ENCODE measurements around the gene GATA2.
A peak's percentile ranks its signal among the peaks of the same experiment; 100 is the strongest.

The GATA2 gene

DNA sequence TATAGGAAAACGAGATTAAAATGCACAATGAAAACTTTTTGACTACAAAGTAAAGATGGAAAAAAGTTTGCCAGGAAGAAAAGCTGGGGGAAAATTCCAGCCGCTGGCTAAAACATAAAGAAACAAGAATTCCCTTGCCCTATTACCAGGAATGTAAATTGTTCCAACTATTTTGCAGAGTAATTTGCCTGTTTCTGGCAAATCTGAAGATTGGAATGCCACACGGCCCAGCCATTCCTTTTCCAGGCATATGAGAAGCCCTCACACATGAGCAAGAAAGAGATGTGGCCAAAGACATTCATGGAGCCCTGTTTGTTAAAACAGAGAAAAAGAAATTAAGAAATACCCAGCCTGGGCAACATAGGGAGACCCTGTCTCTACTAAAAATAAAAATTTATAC, 8.4 kb upstream of the GATA2 start:
- no peak for DNase-seq (ENCODE audit: low spot score)

DNA sequence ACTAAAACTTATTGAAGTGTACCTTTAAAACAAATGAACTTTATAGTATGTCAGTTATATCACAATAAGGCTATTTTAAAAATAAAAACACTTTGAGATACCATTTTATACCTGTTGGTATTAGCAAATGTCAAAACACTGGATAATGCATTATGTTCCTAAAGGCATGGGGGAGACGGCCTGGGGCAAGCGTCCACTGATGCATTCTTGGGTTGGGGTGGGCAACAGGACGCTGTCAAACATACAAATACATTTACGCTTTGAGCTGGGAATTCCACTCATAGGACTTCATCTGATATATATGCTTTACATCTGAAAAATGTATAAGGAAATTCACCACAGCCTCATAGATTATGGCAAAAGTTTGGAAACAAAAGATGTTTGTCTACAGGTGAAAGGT, 7.6 kb upstream of the GATA2 start:
- DNase-seq (ENCODE audit: low spot score) = no peak

DNA sequence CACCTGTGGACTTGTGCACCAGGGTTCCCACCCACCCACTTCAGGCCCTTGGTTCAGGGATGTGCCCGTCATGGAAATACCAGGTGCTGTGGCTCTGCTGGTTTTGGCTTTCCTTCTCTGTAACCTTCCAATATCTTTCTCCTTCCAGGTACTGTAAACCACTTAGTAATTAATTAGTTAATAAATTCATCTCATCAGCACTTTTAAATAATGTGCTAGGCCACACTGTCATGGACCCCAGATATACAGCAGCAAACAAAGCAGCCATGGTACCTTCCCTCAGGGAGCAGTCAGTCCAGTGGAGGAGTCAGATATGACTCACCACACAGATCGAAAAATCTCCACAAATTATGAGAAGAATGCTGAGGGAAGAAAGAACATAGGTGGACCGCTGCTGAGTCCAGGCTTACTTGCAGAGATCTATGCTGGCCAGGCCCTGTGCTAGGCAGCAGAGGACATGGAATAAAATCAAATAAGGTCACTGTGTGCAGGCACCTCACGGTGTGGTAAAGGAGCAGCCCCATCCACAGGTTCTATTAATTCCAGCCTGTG, 6.8 kb upstream of the GATA2 start:
- DNase-seq (ENCODE audit: low spot score) = no peak

DNA sequence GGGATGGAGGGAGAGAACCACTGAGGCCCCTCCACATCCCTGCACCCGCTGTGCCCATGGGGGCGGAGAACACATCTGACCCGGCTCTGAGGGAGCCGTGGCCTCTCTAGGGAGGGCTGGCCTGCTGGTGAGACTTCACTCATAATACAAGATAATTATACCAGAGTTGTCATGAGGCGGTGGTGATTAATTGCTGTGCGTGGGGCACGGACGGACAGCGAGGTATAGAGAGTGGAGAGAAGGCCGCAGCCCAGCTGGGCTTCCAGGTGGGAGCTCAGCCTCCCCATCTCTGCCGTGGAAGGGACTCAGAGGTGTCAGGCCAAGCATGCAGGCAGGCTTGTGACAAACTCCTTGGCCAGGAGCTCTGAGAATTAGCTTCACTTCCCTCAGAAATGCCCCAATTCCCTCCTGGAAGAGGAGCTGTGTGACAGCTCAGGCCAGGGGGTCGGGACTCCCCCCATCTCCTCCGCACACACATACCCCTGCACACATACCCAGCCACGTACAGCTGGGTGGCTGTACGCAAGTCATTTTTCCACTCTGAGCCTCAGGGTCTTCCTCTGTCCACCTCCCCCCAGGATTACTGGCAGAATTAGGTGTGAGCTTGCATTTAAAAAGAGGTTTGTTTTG, 6.0 kb upstream of the GATA2 start:
- DNase-seq (ENCODE audit: low spot score) = no peak

DNA sequence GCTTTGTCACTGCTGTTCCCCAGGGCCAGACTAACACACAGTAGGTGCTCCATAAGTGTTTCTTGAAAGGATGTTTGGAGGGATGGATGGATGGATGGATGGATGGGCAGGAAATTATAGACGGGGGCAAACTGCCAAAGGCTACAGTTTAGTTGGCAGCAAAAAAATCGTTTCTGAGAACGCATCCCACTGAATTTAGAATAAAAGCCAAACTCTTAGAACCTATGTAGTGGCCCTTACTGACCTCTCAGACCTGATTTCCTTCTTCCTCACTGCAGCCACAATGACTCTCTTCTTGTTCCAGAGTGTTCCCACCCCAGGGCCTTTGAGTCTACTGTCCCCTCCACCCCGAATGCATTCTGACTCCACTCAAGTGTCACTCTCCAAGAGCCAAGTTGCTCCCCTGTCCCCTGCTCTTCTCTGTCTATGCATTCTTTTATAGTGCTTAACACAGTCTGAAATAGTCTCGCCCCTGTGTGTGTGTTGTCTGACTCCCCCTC, 5.2 kb upstream of the GATA2 start:
- DNase-seq (ENCODE audit: low spot score) = no peak

DNA sequence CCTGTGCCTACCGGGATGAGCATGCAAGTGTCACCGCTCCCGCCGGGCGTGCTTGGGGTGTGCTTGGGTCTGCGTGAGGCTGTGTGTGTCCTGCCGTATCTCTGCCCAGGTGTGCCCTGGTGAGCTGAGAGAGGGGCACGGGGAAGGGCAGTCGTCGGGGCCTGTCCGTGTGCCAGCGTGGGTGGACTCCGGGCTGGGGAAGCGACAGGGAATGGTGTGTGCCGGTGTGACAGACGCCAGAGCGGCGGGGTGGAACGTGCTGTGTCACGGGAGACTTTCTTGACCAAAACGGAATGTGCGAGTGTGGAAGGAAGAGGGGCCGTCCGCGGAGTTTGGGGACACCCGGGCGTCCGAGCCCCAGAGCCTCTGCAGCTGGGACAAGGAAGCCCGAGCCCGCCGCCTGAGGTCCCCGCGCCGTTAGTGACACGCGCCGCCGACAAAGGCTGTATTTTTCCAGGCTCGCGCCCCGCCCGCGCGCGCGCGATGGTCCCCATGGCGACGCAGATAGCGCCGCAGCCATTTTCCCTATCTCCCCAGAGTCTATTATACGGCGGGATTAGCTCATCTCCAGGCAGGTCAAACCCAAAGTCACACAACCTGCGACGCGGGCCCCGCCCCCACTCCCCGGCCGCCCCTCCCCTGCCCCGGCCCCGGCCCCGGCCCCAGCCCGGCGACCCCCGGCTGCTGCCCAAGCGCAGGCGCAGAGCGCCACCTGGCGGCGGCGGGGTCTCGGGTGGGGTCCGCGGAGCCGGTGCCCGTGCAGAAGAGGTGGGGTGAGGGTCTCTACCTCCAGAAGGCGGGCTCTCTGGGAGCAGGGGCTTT, 4.5 kb upstream of the GATA2 start:
- peak; percentile 44 for DNase-seq (ENCODE audit: low spot score)

DNA sequence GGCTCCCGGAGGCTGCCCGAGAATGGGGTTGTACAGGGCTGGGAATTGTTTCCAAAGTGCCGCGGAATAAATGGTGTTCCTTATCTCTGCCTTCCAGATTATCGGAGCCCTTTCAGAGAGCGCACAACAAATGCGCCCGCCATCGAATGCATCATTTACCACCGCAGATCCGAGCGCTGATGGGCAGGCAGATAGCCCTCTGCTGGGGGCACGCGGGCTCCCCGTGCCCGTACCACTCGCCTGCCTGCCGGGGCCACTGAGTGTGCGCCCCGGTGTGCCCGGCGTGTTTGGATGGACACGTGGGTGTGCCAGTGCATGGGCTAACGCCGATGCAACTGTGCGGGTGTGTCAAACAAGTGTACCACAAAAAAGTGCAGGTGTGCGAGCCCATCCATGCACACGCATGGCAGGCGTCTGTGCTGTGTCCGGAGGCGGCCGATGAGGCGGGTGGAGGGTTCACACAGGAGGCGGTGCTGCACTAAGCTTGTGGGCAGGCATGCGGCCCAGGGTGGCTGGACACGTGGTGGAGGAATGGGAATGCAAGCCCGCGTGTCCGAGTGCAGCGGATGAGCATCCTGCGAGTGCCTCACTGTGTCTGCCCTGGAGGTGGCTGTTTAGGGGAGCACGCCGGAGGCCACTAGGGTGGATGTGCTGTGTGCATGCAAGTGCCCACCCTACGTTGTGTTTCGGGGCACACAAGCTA, 3.8 kb upstream of the GATA2 start:
- no peak for DNase-seq (ENCODE audit: low spot score)

DNA sequence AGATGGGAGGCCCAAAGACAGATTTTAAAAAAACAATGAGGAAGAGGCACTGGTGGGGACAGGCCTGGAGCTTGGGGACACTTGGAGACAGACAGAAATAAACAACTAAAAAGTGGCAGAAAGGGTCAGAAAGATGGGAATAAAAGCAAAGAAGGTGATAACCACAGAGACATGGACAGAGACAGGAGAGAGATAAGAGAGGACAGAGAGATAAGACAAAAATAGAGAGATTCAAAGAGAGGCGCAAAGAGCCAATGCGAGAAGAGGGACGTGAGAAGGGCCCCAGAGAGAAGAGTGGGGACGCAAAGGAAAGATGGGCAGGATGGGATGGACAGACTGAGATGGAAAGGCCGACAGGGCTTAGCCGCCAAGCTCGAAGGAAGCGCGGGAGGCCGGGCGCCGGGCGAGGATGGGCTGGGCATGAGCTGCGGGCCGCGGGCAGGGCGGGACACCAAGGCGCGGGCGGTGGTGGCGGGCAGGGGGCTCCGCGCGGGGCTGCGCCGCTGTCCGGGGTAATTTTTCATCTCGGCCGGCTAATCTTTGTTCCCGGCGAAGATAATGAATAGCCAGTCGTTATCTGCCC, 3.1 kb upstream of the GATA2 start:
- no peak for DNase-seq (ENCODE audit: low spot score)

DNA sequence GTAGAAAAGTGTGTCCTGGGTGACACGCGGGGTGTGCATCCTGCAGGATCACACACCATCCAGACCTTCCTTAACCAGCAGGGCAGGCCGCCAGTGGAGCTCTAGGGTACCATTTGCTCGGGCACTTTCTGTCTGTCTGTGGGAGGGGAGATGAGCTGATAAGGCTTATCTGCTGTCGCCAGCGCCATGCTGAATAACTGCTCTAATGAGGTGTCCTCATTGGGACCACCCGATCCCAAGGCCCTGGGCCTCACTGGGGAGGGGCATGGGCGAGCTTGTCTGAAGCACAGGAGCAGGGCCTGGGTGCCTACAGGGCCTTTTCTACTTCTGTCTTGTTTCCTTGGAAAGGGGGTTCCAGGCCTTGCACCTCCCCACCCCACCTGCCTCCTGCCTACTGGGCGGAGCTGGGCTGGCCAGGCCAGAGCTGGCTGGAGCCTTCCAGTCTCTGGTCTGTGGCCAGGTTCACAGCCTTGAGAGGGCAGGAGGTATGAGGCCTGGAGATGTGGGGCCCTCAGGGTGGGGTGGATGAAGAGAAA, 2.5 kb upstream of the GATA2 start:
- no peak for DNase-seq (ENCODE audit: low spot score)

DNA sequence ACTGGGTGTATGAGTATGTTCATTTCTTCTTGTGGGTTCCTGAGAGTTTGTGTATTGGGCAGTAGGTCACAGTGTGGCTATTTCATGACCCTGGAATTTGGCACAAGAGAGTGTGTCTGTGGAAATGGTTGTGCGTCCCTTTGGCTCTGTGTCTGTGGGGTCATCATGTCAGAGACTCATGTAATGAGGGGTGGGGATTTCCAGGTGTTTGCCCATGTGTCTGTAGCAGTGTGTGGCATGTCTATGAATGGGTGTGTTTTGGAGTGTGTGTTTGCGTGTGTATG, 1.3 kb upstream of the GATA2 start:
- no peak for DNase-seq (ENCODE audit: low spot score)

DNA sequence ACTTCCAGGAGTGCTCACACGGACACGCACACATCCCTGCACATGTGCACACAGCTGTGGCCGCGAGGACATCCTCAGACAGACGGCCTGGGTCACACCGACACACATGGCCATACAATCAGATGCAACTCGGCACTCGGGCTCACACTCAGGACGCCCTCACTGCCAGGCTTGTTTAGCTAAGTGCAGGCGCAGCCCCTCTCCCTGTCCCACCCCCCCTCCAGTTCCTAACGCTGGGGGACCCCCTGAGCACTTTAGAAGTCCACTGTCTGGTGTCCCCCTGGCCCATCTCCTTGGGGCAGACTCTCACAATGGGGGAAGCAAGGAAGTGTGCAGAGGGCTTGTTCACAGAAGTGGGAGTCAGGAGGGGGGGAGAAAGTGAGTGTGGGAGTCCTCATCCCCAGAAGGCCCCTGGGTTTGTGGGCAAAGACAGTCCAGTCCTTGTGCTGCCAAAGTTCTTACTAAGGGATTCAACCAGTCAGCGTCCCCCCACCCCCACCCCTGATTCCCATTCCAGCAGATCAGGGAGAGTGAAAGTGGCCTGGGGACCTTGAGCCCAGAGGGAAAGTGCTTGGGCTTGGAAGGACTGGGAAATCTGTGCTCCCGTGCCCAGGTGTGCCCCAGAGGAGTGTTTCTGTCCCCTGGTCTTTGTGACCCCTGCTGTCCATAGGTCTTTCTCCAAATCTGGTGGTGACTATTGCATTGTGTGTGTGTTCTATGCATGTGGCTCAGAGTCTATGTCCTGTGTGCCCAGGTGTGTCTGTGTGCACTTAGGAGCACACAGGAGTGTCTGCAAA, 767 bp upstream of the GATA2 start:
- DNase-seq (ENCODE audit: low spot score) = no peak

DNA sequence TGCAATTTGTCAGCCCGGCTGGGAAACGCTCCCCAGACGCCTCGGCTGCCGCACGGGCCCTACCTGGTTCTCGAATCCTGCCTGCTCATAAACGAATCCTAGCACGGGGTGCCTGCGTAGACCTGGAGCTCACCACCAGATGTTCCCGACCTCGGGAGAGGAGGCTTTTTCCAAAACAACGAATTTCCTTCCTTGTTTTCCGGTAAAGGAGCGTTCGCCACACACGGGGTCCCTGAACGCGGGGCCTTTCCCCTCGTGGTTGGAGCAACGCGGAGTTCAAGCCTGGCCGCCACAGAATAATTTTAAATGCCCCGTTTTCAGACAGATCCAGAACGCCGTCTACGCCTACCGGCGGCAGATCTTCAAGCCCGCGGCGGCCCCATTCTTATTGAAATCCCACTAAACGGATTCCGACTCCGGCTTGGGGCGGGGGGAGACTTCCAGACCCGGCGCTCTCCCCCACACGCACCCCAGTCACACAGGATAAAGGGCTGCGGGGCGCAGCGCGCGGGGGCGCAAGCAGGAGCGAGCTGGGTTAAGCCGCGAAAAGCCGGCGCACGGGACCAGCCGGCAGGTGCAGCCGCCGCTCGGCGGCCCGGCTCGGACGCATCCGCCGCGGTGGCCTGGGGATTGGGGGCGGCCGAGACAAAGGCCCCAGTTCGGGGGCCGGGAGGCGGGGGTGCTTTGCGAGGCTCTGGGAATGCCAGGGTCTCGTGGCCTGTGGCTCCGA, 895 bp downstream of the GATA2 start:
- DNase-seq (ENCODE audit: low spot score) = no peak

DNA sequence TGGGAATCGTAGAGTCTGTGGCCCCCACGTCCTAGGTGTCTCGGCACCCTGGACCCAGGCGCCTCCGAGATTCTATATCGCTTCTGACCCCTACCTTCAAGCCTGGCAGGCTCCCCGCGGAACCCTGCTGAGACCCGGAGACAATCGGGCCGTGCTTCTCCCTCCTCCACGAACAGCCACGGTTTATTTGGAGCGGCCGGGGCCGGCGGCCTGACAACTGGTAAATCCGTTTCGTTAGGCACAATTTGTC, 1.4 kb downstream of the GATA2 start:
- no peak for DNase-seq (ENCODE audit: low spot score)

DNA sequence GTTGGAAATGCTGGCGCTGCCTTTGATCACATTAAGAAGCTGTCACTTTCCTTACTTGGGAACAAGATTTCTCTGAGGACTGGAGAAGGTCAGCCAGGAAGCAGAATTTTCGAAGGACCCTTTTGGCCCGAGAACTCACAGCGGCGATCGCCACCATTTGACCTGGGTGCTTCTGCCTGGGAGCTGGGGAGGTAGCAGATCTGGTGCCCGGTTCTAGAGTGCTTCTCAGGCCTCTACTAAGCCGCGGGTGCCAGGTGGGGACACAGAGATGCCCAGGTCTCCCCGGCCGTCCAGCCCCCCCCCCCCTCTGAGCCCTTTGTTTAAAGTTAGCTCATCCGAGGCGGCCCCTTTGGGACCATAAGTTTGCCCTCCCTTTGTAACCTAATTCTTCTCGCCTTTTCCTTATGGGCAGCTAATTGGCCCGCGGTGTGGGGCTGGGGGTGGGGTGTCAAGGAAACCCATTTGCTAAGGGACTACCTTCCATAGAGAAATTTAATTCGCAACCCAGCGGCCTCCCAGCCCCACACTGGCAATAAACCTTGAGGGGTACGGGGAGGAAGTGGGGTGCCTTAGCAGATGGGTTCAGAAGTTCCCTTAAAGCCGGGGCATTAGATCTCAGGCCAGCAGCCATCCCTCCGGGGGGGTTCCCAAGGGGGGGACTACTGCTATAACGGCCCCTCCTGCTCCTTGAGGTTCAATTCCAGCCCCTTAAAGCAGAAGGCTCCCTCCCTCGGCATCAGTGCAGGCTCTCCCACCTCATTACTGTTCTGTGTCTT, 1.9 kb downstream of the GATA2 start:
- DNase-seq (ENCODE audit: low spot score) = no peak

DNA sequence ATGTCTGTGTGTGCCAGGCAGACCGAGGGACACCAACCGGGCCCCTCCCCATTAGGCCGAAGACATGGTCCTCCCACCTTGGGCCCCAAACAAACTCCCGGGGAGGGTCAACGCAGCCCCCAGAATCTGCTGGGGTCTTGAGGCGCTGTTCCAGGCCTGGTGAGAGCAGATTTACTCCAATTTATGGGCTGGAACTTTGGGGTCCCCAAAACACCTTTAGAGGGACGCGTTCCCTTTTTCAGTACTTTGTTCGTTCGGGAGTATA, 2.4 kb downstream of the GATA2 start:
- DNase-seq (ENCODE audit: low spot score) = no peak

DNA sequence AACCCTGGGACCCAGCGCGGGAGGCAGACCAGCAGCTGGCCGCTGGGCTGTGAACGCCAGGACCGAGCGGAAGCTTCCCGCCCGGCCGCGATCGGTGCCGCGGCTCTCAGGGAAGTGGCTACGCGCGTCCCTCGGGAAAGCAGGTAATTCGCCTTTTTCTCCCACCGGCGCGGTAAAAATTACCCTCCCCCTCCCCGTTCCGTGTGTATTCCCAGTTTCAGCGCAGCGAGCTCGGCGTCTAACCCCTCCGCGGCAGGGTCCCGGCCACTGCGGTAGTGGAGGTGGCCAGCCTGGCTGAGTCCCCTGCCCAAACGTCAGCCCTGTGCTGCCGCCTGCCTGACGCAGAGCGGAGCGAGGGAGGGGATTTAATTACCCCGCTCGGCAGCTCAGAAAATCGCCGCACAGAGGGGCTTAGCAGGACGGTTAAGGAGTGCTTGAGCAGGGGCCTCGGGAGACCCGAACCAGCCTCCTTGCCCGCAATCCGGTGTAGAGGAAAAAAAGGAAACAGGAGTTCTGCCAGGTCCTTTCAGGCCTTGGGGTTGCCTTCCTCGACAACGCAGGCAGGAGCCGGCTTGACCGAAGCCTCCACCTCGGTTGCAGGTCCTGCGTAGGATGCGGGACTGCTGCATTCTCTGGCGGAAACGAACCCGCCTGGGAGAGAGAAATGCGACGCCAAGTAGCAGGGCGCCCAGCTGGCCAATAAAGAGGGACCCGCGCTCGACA, 2.9 kb downstream of the GATA2 start:
- DNase-seq (ENCODE audit: low spot score) = no peak

DNA sequence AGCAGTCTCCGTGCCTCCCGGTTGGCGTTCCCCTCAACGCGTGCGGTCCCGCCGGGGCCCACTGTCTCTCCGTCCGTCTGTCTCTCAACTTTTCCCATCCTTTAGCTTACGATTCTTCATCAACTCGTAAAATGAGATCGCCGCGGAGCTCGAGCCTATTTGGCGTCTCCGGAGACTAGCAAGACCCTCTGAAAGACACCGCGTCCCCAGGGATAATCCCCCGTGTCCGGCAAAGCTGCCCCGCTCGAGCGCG, 3.4 kb downstream of the GATA2 start:
- no peak for DNase-seq (ENCODE audit: low spot score)

DNA sequence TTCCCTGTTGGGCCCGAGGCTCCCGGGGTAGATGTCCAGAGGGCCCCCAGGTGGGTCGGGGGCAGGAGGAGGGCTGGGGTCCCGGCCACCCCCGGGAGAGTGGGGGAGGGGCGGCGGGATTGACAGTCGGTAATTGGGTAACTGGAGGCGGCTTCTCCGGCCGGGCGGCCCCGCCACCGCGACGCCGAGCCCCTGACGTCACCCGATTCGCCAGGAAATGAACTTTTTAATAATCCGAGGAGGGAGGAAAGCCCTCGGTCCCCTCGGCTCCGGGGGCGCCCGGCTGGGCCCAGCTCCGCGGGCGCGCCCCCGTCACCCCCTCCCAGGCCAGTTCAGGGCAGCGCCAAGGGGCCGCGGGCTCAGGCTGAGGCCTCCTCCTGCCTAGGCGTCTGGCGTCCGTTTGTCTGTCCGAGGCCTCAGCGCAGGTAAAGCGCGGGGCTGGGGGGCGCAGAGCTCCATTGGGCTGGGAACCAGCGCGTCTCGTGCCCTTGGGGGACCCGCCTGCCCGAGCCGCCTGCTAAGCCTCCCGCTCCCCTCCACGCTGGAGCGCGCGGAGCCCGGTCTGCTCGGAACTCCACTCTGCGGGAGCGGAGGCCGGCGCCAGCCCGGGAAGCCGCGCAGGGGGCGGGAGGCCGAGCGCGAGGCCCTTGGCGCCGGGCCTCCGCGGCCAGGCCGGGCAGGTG, 3.9 kb downstream of the GATA2 start:
- no peak for DNase-seq (ENCODE audit: low spot score)

DNA sequence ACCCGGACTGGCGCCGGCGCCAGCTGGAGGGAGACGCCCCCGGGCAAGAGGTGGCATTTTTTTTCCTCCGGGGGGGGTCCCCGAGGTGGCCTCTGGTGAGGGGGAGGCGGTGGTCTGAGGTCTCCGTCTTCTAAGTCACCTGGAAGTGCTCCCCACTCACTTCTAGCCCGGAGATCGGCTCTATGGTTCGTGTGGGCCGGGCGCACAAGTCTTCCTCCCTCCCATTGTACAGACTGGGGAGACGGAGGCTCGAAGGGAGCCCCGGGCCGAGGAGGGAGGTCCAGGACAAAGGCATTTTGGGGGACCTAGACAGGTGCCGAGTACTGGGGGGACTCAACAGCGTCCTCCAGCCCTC, 4.4 kb downstream of the GATA2 start:
- DNase-seq (ENCODE audit: low spot score) = no peak

All from CD4-positive, alpha-beta T cell treated with Interleukin-2 at 100 ng/mL for 4 hours (primary cell).